Suprapubic skin (tissue), 3 donors: ENCODE results near the gene CD48.

Experiments used
- CTCF ChIP-seq, 2 donors: fragments of 200-600 bp in 1 of 2; fragments of 450-650 bp in 1 of 2; sonication (generic) in 1 of 2; IDR thresholded peaks; one replicate each; pipeline ENCODE4 v1.5.1; 2016 to 2019; ENCODE audit warnings: antibody characterized with exemption in 2 of 2, mild to moderate bottlenecking in 1 of 2, moderate library complexity in 1 of 2
- EP300 ChIP-seq: sonication (generic); formaldehyde crosslinking; IDR thresholded peaks from one replicate; pipeline ENCODE4 v1.6.1; 2017; ENCODE audit warnings: antibody characterized with exemption
- POLR2A ChIP-seq, 2 donors: fragments of 450-650 bp; IDR thresholded peaks; one replicate each; pipeline ENCODE4 v1.6.1; 2017; ENCODE audit warnings: antibody characterized with exemption in 2 of 2, mild to moderate bottlenecking in 2 of 2, moderate library complexity in 2 of 2

- no peak for TF ChIP-seq CTCF (IDR thresholded peaks at IDR 0.05)
- TF ChIP-seq POLR2A (IDR thresholded peaks at IDR 0.05): no peak
- no peak for TF ChIP-seq EP300
Measured at GRCh38 chr1:160676869-160677597, 34.6 kb downstream of the CD48 start.
